C4-2B (cell line): ENCODE measurements around the gene BAZ1B.

ENCODE experiments used
- CTCF ChIP-seq: fragments of 450-650 bp; conservative IDR thresholded peaks from 2 replicates; pipeline ENCODE4 v1.5.1; 2017; ENCODE audit warnings: mild to moderate bottlenecking
- ZFX ChIP-seq: fragments of 450-650 bp; IDR thresholded peaks from 2 replicates; pipeline ENCODE4 v1.6.1; 2017

- TF ChIP-seq CTCF, result no peak
- TF ChIP-seq ZFX, result no peak
Measured at GRCh38 chr7:73496626-73497025, 25.5 kb downstream of the BAZ1B start.
